ENCODE data around the gene CIAO2B. TPM values are rescaled to one million over a fixed set of nuclear protein-coding genes. Genes with fewer than 3 reads are reported as not detected.
"Not testable (repeated sequence)": the region's sequence is repeated elsewhere in the genome, so short reads cannot be mapped to it uniquely, and the experiment has no call there.

CIAO2B gene
- 101 TPM for total RNA-seq

GRCh38 chr16:66934138-66934838, at the start of gene CIAO2B:
Gene CIAO2B, minus strand, starts transcription at chr16:66934402. Its CDS starts 38 bp downstream, at chr16:66934364.
- peak; percentile 94 for DNase-seq

GRCh38 chr16:66983033-66983432, 48.8 kb upstream of the CIAO2B start:
- DNase-seq, result no peak

- peak; percentile 11 for DNase-seq
Observed at GRCh38 chr16:66979011-66979717, 45.0 kb upstream of the CIAO2B start.

GRCh38 chr16:66977341-66978113, 43.3 kb upstream of the CIAO2B start:
- DNase-seq, result peak; percentile 91

- no peak for DNase-seq
Observed at GRCh38 chr16:66976746-66977145, 42.5 kb upstream of the CIAO2B start.

- no peak for DNase-seq
Observed at GRCh38 chr16:66975302-66975893, 41.2 kb upstream of the CIAO2B start.

GRCh38 chr16:66974932-66975246, 40.7 kb upstream of the CIAO2B start:
- DNase-seq, result not testable (repeated sequence)

- DNase-seq, result not testable (repeated sequence)
Observed at GRCh38 chr16:66974156-66974931, 40.1 kb upstream of the CIAO2B start.

GRCh38 chr16:66973716-66974115, 39.5 kb upstream of the CIAO2B start:
- no peak for DNase-seq

GRCh38 chr16:66972983-66973382, 38.8 kb upstream of the CIAO2B start:
- no peak for DNase-seq

GRCh38 chr16:66970775-66971720, 36.8 kb upstream of the CIAO2B start:
- DNase-seq, result no peak

GRCh38 chr16:66968847-66969246, 34.6 kb upstream of the CIAO2B start:
- no peak for DNase-seq

- no peak for DNase-seq
Observed at GRCh38 chr16:66964049-66964448, 29.8 kb upstream of the CIAO2B start.

- DNase-seq, result no peak
Observed at GRCh38 chr16:66961914-66962313, 27.7 kb upstream of the CIAO2B start.

- peak; percentile 54 for DNase-seq
Observed at GRCh38 chr16:66961065-66961744, 27.0 kb upstream of the CIAO2B start, which contains the start of gene CES3. Gene CES3, plus strand, starts transcription at chr16:66961266. Its CDS starts 42 bp downstream, at chr16:66961308.

GRCh38 chr16:66960270-66960669, 26.1 kb upstream of the CIAO2B start:
- DNase-seq, result no peak

- DNase-seq, result peak; percentile 71
Observed at GRCh38 chr16:66959704-66960161, 25.5 kb upstream of the CIAO2B start.

- DNase-seq, result no peak
Observed at GRCh38 chr16:66958857-66959703, 24.9 kb upstream of the CIAO2B start.

GRCh38 chr16:66956154-66956457, 21.9 kb upstream of the CIAO2B start:
- DNase-seq, result not testable (repeated sequence)
